CMK (cell line): ENCODE data around the gene RPS6KA2.
A peak's percentile ranks its signal among the peaks of the same experiment; 100 is the strongest.
"Not testable (repeated sequence)": the region's sequence is repeated elsewhere in the genome, so short reads cannot be mapped to it uniquely, and the experiment has no call there.

Experiments used
- DNase-seq: peaks from one replicate; pipeline ENCODE4 v3.0.0-alpha.2; 2010; ENCODE audit warnings: low read depth

Gene RPS6KA2

GRCh38 chr6:166397849-166398248 is 229.2 kb downstream of the RPS6KA2 start:
- DNase-seq, result no peak

- no peak for DNase-seq
Measured at GRCh38 chr6:166395778-166396177, 231.3 kb downstream of the RPS6KA2 start.

GRCh38 chr6:166395351-166395750 is 231.7 kb downstream of the RPS6KA2 start:
- DNase-seq, result no peak

GRCh38 chr6:166394036-166394892 is 232.8 kb downstream of the RPS6KA2 start:
- DNase-seq, result no peak

GRCh38 chr6:166393535-166393823 is 233.6 kb downstream of the RPS6KA2 start:
- DNase-seq, result no peak

- DNase-seq, result not testable (repeated sequence)
Measured at GRCh38 chr6:166392755-166393534, 234.1 kb downstream of the RPS6KA2 start.

GRCh38 chr6:166389119-166389518 is 237.9 kb downstream of the RPS6KA2 start:
- DNase-seq, result no peak

GRCh38 chr6:166388290-166389004 is 238.6 kb downstream of the RPS6KA2 start:
- DNase-seq, result no peak

GRCh38 chr6:166387642-166388289 is 239.3 kb downstream of the RPS6KA2 start:
- no peak for DNase-seq

- not testable (repeated sequence) for DNase-seq
Measured at GRCh38 chr6:166387098-166387497, 240.0 kb downstream of the RPS6KA2 start.

- no peak for DNase-seq
Measured at GRCh38 chr6:166386111-166386510, 240.9 kb downstream of the RPS6KA2 start.

- not testable (repeated sequence) for DNase-seq
Measured at GRCh38 chr6:166383802-166384363, 243.2 kb downstream of the RPS6KA2 start.

GRCh38 chr6:166382933-166383801 is 243.9 kb downstream of the RPS6KA2 start, which contains the start of gene MPC1:
TSS of gene MPC1 (minus strand) at chr6:166382940. CDS start at chr6:166382876, 64 bp downstream.
- DNase-seq, result peak; percentile 80

GRCh38 chr6:166382500-166382932 is 244.5 kb downstream of the RPS6KA2 start:
- no peak for DNase-seq

- DNase-seq, result no peak
Measured at GRCh38 chr6:166381733-166382499, 245.1 kb downstream of the RPS6KA2 start.

GRCh38 chr6:166381381-166381732 is 245.7 kb downstream of the RPS6KA2 start:
- no peak for DNase-seq

GRCh38 chr6:166379800-166380199 is 247.3 kb downstream of the RPS6KA2 start:
- no peak for DNase-seq

GRCh38 chr6:166379103-166379586 is 247.9 kb downstream of the RPS6KA2 start:
- no peak for DNase-seq

- no peak for DNase-seq
Measured at GRCh38 chr6:166377721-166378120, 249.3 kb downstream of the RPS6KA2 start.

GRCh38 chr6:166375013-166375412 is 252.0 kb downstream of the RPS6KA2 start:
- DNase-seq, result no peak
